NCI-H1417 treated with DMSO at 0.1 percent for 48 hours (cell line): ENCODE results near the gene SSTR3.
"Not testable (repeated sequence)": the region's sequence is repeated elsewhere in the genome, so short reads cannot be mapped to it uniquely, and the experiment has no call there.

Experiments
- DNase-seq: peaks from one replicate; lab custom pipeline; 2025; lab: John Stamatoyannopoulos, UW

The SSTR3 gene

DNA sequence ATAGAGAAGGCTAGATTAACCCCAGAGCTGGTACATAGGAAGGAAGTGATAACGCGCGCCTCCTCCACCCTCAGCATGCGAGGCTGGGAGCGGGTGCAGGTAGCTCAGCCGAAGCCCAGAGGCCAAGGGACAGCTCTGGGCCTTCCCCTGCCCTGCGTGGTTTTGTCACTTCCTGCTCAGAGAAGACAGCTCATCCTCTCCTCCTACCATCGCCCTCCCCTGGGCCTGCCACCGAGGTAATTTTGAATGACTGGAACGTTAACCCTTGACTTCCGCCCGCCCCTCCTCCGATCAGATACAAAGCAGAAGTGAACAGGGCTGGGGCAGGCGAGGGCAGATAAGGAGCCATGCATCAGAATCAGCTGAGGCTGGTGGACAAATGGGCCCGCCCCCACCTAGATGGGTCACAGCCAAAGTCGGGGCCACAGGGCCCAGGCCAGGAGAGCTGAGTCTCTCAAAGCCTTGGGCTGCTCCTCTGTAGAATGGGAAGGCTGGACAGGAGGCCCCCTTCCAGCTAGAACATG lies 30.2 kb upstream of the SSTR3 start:
- DNase-seq = no peak

DNA sequence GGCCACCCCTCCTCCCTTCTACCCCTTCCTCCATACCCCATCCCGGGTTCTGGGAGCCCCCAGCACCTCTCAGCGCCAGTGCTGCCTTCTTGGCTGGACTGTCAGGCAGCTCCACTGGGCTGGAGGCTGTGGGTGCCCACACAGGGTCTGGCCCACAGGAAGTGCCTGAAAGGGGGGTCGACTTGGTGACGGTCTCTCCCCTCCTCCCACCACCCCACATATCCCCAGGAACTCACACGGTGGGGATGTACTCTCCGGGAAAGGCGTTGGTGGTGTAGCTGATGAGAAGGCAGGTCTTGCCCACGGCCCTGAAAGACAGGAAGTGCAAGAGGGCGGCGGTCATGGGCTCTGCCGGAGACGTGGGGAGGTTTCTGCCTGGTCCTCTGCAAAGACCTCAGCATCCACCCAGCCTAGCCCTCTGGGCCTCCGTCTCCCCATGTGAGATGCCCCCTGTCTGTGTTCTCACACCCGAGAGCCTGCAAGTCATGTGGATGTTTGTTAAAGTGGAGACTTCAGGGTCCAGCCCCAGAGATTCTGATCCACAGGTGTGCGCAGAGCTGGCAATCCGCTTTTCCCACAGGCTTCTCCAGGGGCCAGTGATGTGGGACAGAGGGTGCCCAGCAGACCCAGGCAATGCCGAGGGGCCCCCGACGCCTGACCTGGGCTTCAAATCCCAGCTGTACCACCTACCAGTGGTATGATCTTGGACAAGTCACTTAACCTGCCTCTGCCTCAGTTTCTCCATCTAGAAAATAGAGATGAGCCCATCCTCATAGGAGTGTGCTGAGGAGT lies 29.3 kb upstream of the SSTR3 start:
- DNase-seq = no peak

DNA sequence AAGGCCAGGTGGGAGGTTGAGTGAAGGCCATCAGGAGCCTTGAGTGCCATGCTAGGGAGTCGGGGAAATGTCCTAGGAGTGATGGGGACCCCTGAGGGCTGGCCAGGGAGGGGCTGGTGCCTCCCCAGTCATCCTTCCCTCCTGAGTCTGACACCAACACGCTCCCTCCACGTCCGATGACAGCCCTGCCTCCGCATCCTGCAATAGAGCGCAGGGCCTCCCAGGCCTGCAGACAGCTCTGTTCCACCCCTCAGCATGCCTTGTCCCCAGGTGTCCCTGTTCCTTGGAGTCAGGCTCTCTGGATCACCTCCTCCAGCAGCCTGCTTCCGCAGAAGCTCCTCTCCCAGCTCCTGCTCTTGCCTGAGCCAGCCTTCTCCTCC lies 28.7 kb upstream of the SSTR3 start:
- DNase-seq = no peak

DNA sequence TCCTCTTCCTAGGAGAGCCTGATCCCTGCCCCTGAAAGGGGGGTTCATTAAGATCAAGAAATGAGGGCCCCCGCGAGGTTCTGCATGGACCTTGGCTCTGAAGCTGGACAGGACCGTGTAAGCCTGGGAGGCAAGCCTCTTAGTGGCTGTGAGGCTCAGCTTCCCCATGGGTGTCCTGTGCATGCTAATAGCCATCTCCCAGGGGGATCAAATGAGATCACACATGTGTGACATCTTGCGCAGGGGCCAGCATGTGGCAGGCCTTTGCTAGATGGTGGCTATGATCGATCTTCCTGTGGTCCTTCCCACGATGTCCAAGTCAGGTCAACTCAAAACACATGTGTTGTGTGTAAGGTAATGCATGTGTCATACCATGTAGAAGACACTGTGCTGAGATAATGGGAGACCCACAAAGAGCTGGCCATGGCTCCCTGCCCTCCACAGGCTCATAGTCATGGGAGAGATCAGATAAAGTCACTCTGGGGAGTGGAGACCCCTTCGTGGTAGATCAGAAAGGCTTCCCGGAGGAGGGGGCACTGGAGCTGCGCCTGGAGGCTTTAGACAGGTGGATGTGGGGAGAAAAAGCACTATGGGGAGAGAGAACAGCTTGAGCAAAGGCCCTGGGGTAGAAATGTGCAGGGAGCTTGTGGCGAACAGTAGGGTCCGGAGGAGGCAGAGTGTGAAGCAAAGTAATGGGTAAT lies 28.1 kb upstream of the SSTR3 start:
- no peak for DNase-seq

DNA sequence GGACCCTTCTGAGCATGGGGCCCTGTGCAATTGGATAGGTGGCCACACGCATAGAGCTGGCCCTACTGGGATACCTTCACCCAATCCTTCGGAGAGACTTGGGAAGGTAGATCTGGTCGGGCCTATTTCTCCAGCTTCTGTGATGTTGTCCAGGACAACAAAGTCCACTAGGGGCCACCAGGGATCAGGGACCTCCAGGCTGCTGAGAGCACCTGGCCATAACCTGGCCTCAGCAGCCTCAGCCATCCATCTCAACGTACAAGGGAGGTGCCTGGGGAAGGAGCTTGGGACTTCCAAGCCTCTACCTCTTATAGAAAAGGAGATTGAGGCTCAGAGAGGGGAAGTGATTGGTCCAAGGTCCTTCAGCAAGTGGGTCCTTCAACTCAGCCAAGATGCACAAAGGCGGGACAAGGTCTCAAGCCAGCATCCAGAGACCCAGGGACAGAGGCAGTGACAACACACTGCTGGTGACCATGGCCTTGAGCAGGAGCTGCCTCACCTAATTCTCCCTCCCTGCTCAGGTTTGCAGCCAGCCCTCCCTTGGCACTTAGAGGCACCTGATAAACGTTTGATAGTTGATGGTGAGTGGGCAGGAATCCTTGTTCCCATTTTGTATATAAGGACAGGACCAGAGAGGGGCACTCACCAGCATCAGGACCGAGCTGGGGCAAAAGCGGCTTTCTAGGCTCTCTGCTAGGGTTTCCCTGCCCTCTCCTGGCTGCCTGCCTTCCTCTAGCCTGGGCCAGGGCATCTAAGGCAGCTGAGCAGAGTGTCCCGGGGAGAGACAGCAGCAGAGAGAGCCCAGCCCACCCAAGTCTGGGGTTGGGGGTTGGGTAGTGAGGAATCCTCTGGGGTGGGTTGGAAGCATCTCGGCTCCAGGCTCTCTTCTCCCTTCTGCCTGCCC lies 27.3 kb upstream of the SSTR3 start:
- DNase-seq = no peak

DNA sequence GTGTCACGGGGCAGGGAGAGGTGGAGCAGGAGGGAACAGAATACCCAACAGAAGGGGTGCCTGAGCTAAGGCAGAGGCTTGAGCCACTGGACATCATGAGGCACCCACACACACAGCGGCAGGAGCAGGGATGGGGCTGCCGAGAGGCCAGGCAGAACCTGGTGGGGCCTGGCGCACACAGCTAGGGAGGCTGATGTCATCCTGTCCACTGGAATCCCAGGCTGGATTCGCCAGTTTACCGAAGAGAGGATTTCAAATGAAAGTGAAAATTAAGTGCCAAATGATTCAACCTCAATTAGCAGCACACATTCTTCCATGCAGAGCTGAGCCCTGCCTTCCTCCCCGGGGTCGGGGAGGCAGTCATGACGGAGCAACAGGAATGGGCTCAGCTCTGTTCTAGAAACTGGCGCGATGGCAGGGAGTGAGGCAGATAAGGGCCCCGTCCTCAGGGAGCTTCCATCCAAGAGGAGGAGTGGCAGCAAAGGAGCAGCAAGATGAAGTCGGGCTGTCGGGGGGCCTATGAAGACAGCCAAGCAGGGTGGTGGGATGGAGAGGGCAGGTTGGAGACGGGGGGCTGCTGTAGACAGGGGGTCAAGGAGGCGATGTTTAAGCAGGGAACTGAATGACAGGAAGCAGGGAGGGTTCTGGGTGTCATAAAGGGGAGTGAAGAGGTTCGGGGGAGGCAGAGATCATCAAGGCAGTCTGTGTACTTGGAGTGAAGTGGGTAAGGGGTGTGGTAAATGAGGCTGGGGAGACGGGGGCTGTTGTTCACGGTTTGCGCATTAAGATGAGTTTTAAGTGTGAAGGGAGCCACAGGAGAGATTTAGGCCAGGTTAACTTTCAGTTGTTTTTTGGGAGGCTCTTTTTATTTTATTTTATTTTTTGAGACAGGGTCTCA lies 25.3 kb upstream of the SSTR3 start:
- no peak for DNase-seq

DNA sequence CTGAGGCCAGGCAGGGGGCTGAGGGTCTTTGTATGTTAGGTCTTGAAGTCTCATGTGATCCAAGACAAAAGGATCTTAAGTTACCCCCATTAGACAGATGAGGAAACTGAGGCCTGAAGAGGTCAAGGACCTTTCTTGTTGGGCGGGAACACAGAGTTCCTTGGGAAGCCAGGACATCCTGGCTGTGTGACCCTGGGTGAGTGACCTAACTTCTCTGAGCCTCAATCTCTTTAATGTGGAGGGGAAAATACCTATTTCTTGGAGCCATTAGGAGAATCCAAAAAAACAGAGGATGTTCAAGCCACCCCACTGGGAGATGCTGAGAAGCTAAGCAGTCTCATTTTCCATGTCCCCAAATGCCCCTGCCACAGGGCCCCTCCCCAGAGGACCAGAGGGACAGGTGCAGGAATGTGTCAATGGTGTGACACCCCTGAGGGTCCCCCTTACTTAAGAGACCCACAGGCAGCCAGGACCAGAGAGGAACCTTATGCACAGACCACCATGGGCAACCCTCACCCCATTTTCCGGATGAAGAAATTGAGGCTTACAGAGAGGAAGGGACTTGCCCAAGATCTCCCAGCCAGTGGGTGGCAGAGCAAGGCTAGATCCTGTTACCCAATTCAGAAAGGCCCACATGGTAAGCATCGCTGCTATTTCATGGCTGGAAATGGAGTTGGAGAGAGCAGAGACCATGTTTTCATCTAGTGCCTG lies 23.8 kb upstream of the SSTR3 start:
- DNase-seq = no peak

DNA sequence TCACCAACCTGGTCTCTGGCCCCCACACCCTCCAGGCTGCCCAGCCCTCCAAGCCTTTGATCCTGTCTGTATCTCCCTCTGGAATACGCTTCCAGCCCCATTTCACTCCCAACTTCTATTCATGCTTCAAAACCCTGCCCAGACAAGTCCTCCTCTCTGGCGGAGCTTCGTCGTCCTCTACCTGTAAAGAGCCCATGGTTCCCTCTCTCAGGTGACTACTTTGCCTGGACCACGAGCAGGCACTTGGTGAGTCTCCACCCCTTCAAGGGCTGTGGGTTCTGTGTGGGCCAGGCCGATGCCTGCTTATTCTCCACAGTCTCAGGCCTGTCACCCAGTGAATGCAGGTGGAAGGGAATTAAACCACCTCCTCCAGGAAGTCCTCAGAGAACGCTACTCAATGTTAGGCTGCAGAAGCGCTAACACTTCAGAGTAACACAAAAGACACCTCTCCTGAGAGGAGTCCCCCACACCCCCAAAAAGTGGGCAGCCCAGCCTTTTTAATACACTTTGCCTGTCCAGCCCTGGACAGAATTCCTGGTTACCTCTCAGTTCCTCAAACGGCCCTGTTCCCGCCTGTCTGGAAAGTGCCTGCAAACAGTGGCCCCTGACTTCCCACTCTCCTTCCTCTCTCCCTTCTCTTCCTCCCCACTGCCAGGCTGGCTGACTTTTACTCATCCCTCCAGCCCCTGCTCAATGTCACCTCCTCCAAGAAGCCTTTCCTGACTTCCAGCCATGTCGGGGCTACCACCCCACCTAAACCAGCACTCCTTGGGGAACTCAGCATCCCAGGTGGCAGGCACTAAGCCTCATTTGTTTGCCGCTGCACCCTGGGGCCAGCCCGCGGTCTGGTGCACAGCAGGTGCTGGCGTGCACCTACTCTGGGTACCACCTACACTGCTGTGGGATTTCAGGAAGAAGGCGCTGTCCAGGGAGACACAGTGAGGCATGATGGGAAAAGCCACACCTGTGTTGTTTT lies 22.7 kb upstream of the SSTR3 start:
- DNase-seq = no peak

DNA sequence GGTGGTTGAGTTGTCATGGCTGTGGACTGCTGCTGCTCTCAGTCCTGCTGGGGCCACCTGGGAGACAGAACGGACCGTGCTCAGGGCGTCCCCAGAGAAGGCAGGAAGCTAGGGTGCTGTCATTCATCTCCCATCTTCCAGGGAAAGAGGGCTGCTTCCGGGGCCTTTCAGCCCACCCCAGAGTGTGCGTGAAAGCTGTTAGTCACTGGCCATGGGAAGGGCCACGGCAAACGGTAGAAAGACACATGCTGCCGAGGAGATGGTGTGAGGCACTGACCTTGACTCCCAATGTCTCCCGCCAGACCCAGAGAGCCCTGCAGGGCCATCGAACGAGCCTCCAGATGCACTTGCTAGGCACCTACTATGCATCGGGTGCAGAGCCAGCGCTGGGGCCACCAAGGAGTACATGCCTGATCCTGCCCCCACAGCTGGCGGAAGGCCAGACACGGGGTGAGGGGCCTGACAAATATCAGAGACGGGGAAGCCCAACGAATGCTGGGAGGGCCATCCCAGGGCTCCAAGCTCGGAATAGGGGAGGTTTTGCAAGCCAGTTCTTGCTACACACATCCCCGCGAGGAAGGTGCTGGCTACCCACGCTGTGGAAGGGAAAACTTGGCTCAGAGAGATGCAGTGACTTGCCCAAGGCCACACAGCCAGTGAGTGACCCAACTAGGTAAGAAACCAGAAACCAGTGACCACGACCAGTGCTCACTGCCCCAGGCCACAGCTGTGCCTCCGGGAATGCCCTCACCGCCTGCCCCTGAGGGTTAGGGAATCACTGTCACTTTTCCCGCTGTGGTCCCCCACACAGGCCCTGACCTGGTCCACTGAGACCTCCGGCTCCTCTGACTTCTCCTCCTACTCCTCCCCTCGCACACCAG lies 21.7 kb upstream of the SSTR3 start:
- DNase-seq = no peak

DNA sequence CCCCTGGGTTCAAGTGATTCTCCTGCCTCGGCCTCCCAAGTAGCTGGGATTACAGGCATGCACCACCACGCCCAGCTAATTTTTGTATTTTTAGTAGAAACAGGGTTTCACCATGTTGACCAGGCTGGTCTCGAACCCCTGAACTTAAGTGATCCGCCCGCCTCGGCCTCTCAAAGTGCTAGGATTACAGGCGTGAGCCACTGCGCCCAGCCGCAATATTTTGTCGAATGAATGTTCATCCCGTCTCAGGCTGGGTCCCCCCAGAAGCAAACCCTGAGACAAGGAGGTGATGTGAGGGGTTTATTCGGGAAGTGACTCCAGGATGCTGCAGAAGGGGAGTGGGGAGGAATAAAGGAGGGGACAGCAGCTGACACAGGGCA lies 21.1 kb upstream of the SSTR3 start:
- DNase-seq = not testable (repeated sequence)

DNA sequence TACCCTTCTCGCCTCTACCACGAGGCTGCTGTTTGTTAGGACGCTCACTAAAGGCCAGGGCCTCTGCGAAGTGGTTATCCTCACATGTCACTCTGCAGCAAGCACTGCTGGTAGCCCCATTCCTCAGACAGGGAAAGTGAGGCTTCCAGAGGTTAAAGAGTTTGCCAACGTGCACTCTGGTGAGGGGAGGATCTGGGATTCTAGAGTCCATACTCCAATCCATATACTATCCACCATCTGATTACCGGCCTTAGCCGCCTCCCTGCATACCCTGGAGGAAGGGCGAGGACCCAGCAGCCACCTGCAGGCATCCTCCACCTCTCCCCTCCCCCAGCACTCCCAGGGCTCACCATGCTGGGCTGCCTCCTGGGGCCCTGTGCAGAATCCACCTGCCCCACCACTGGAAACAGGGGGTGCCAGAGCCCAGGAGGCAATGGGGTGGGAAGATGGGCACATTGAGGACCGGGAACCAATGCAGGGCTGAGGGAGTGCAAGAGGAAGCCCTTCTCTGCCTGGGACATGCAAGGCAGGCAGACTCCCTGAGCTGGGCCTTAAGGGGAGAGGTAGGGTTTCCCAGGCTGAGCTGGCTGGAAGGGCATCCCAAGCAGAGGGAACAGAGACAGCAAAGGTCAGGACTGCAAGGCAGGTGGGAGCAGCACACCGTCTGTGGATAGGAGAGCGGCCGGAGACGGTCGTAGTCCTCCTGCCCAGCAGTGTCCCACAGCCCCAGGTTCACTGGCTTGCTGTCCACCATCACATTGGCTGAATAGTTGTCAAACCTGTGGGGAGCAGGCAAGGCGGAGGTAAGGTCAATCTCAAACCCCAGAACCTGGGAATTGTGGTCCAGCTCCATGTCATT lies 20.1 kb upstream of the SSTR3 start:
- no peak for DNase-seq

DNA sequence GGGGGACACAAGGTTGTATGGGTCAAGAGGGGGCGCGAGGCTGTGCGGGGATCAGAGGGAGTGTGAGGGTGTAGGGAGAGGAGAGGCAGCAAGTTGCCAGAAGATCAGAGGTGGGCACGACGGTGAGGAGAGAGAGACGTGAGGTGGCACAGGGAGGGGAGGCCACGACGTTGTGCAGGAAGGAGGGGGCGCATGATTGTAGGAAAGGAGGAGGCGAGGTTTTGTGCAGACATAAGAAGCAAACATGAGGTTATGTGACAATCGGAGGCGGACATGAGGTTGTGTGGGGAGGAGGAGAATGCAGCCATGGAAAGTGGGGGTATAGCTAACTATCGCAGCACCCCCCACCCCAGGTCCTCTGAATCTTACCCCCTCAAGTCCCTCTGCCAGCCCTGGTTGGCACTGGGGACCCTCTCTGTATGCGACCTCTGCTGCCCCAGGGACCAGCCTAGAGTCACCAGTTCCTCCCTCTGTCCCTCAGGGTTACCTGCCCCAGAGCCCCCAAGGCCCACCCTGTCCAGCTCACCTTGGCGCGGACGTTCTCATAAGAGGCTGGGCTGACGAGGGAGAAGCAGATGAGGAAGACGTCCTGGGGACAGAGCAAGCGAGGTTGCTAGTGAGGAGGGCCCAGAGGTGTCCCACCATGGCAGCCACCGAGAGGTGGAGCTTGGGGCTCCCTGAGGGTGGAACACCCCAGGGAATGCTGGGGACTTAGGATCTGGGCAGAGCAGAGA lies 19.3 kb upstream of the SSTR3 start:
- DNase-seq = no peak

DNA sequence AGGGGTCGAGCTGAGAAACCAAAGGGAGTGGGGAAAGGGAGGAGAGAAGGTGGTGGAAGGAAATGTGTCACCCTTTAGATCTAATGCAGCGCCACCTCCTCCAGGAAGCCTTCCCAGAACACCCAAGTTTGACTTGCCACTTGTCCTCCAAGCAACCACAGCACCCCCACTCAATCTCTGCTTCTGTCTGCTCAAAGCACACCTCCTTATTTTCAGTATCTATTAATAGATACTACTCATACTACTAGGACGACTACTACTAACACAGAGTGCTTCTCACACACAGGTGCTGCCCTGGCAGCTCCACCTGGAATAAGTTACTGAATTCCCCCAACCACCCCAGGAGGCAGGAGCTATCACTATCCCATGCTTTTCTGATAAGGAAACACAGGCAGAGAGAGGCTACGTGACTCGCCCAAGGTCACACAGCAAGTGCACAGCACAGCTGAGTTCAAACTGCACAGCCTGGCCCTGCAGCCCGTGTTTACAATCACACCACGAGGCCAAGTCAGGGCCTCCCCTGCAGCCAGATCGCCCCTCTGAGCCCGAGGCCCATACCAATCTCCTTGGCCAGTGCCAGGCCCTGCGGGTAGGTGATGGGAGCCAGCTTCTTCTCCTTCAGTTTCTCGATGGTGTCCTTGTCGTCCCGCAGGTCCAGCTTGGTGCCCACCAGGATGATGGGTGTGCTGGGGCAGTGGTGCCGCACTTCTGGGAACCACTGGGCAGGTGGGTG lies 18.6 kb upstream of the SSTR3 start:
- no peak for DNase-seq

DNA sequence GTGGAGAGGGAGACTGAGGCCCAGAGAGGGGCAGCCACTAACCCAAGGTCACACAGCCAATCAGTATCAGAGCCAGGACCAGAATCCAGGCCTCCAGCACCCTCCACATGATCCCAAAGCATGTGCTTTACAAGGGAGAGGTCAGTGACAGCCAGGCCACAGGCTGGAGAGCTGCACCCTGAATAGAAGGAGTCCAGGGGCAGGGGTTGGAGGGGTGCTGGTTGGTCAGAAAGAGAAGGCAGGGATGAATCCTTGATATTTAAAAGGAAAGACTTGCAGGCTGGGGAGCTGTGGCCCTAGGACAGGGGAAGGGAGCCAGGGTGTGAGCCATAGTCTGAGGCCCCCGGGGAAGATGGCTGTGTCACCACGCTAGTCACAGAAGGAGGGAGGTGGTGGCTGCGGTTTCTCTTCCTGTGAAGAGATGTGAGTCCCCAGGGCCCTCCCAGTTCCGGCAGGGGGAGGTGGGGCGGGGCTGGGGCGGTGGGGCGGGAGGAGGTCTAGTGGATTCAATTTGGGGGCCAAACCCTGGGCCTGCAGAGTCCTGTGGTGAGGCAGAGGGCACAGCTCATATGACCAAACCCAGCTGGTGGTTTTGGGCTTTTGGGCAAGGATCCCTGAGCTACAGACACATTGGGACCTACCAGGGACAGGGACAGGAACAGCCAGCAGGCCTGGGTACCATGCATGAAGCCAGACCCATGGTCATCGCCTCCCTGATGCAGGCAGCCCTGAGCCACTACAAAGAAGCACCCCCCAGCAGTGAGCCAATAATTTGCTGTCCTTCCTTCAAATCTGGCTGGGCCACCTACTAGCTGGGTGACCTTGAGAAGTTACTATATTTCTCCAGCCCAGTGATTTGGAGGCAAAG lies 17.8 kb upstream of the SSTR3 start:
- no peak for DNase-seq
